Progenitor cell of endocrine pancreas (in vitro differentiated cells): ENCODE measurements around the gene DPH7. TPM values are rescaled to one million over a fixed set of nuclear protein-coding genes. Genes with fewer than 3 reads are reported as not detected.

Experiments
- DNase-seq: peaks from one replicate; pipeline ENCODE4 v3.0.0; 2021; ENCODE audit warnings: low spot score; ENCODE audit not compliant: unreplicated experiment
- H3K27ac Mint-ChIP-seq: 2 replicates; pipeline ENCODE4 v1.8.0; 2021; ENCODE audit warnings: mild to moderate bottlenecking, moderate library complexity, mixed read lengths
- H3K27me3 Mint-ChIP-seq: 2 replicates; pipeline ENCODE4 v1.8.0; 2021; ENCODE audit warnings: mixed read lengths
- H3K36me3 Mint-ChIP-seq: 2 replicates; pipeline ENCODE4 v1.8.0; 2022; ENCODE audit warnings: mixed read lengths; ENCODE audit not compliant: insufficient read depth
- H3K4me1 Mint-ChIP-seq: 2 replicates; pipeline ENCODE4 v1.8.0; 2021; ENCODE audit warnings: low read depth, mixed read lengths
- H3K4me3 Mint-ChIP-seq: 2 replicates; pipeline ENCODE4 v1.8.0; 2021; ENCODE audit warnings: low read depth, mild to moderate bottlenecking, moderate library complexity, mixed read lengths
- H3K9me3 Mint-ChIP-seq: 2 replicates; pipeline ENCODE4 v1.8.0; 2021; ENCODE audit warnings: low read depth, mixed read lengths
- CTCF ChIP-seq: fragments of 200-600 bp; sonication (generic); IDR thresholded peaks from one replicate; pipeline ENCODE4 v1.5.0; 2021; ENCODE audit warnings: antibody characterized with exemption, mild to moderate bottlenecking; ENCODE audit not compliant: unreplicated experiment
- total RNA-seq: library from RNA; stranded (reverse); gene quantifications from 2 replicates; pipeline ENCODE4 v1.2.1, GENCODE V29; 2021

Gene DPH7
- total RNA-seq, 1 donor from 2014 or later: 58.8 TPM

GRCh38 chr9:137531099-137531765, 47.5 kb downstream of the DPH7 start:
- DNase-seq: no peak
- Mint-ChIP-seq H3K36me3 (no peaks in the 10 kb centered on the region), H3K27ac (no peak overlapping the region), H3K4me3 (no peak overlapping the region), H3K27me3 (peaks cover 4% of the 10 kb centered on the region), H3K9me3 (peaks cover 5% of the 10 kb centered on the region), H3K4me1 (peaks cover 7% of the 10 kb centered on the region)
- TF ChIP-seq CTCF: no peak

- no peak overlapping the region for H3K4me3 Mint-ChIP-seq
- H3K27me3 Mint-ChIP-seq: peaks cover 4% of the 10 kb centered on the region
- H3K4me1 Mint-ChIP-seq: peaks cover 7% of the 10 kb centered on the region
- H3K27ac Mint-ChIP-seq: no peak overlapping the region
- peaks cover 5% of the 10 kb centered on the region for H3K9me3 Mint-ChIP-seq
- TF ChIP-seq CTCF: no peak
- no peaks in the 10 kb centered on the region for H3K36me3 Mint-ChIP-seq
- no peak for DNase-seq
Observed at GRCh38 chr9:137530331-137530730, 48.4 kb downstream of the DPH7 start.

GRCh38 chr9:137524981-137525317, 53.8 kb downstream of the DPH7 start:
- H3K27me3 Mint-ChIP-seq: peaks cover 4% of the 10 kb centered on the region
- no peak overlapping the region for H3K4me3 Mint-ChIP-seq
- H3K27ac Mint-ChIP-seq: no peak overlapping the region

GRCh38 chr9:137524161-137524980, 54.4 kb downstream of the DPH7 start:
- Mint-ChIP-seq H3K4me1 (no peaks in the 10 kb centered on the region), H3K27me3 (peaks cover 4% of the 10 kb centered on the region), H3K36me3 (no peaks in the 10 kb centered on the region), H3K4me3 (no peak overlapping the region), H3K27ac (no peak overlapping the region), H3K9me3 (no peaks in the 10 kb centered on the region)
- no peak for TF ChIP-seq CTCF
- no peak for DNase-seq

More at GRCh38 chr9:137524981-137525317, 53.8 kb downstream of the DPH7 start:
- Mint-ChIP-seq H3K36me3 (no peaks in the 10 kb centered on the region), H3K4me1 (no peaks in the 10 kb centered on the region), H3K9me3 (no peaks in the 10 kb centered on the region)
- TF ChIP-seq CTCF: no peak
- no peak for DNase-seq

GRCh38 chr9:137522746-137523455, 55.8 kb downstream of the DPH7 start:
- Mint-ChIP-seq H3K36me3 (no peaks in the 10 kb centered on the region), H3K27ac (no peak overlapping the region), H3K4me3 (no peak overlapping the region), H3K9me3 (no peaks in the 10 kb centered on the region), H3K4me1 (no peaks in the 10 kb centered on the region), H3K27me3 (peaks cover 4% of the 10 kb centered on the region)
- no peak for TF ChIP-seq CTCF
- DNase-seq: no peak
